SK-N-SH (cell line): ENCODE measurements around the gene PSMD3. TPM values are rescaled to one million over a fixed set of nuclear protein-coding genes. Genes with fewer than 3 reads are reported as not detected.

Experiments
- CTCF ChIA-PET: fragments of 300-600, 350-600 bp; formaldehyde crosslinking; extraction: SDS; loops from one replicate; lab custom pipeline; 2021; lab: Yijun Ruan, JAX
- POLR2A ChIA-PET: fragments of 350-600 bp; sonication (Branson Sonifier 250); formaldehyde crosslinking; extraction: SDS; loops from one replicate; lab custom pipeline; 2020; ENCODE audit warnings: antibody characterized with exemption, inconsistent platforms; lab: Yijun Ruan, JAX
- DNase-seq: peaks from one replicate; pipeline ENCODE4 v3.0.0; 2012
- H2AFZ ChIP-seq: fragments of 200-600 bp; sonication (generic); 2 replicates; pipeline ENCODE4 v1.8.1; 2016; ENCODE audit warnings: antibody characterized with exemption, mild to moderate bottlenecking, low read depth
- H3F3A ChIP-seq: fragments of 200-600 bp; sonication (generic); replicated peaks from 2 replicates; pipeline ENCODE3; 2016; ENCODE audit warnings: antibody characterized with exemption, mild to moderate bottlenecking; ENCODE audit not compliant: insufficient read depth
- H3K27ac ChIP-seq, 2 experiments: fragments of 200-500 bp in 1 of 2; fragments of 200-600 bp in 1 of 2; sonication (Bioruptor generic) in 1 of 2; sonication (generic), shearing (Covaris generic) in 1 of 2; 2 replicates each; pipeline versions ENCODE4 v1.5.1 to v1.6.1; 2014 to 2016; ENCODE audit warnings: low read depth in 2 of 2, inconsistent platforms in 1 of 2, low read length in 1 of 2, mild to moderate bottlenecking in 1 of 2, mixed read lengths in 1 of 2
- H3K27me3 ChIP-seq: fragments of 200-600 bp; sonication (generic), shearing (Covaris generic); 2 replicates; pipeline ENCODE4 v1.6.1; 2016; ENCODE audit warnings: mixed run types; ENCODE audit not compliant: insufficient read depth
- H3K36me3 ChIP-seq, 2 experiments: fragments of 200-500 bp in 1 of 2; fragments of 200-600 bp in 1 of 2; sonication (Bioruptor generic) in 1 of 2; sonication (generic) in 1 of 2; replicated peaks in 1 of 2; 2 replicates each; pipeline versions ENCODE3 to v1.5.1; 2014 to 2016; ENCODE audit warnings: low read length in 1 of 2, mild to moderate bottlenecking in 1 of 2; ENCODE audit not compliant: insufficient read depth in 2 of 2, control insufficient read depth in 1 of 2
- H3K4me1 ChIP-seq, 2 experiments: fragments of 200-500 bp in 1 of 2; fragments of 200-600 bp in 1 of 2; sonication (Bioruptor generic) in 1 of 2; sonication (generic), shearing (Covaris generic) in 1 of 2; 2 replicates each; pipeline versions ENCODE4 v1.5.1 to v1.6.1; 2014 to 2016; ENCODE audit warnings: low read depth in 1 of 2, low read length in 1 of 2, mixed run types in 1 of 2; ENCODE audit not compliant: insufficient read depth in 2 of 2, control insufficient read depth in 1 of 2
- H3K4me2 ChIP-seq: fragments of 200-600 bp; sonication (generic), shearing (Covaris generic); 2 replicates; pipeline ENCODE4 v1.6.1; 2017; ENCODE audit warnings: mixed run types
- H3K4me3 ChIP-seq, 2 experiments: fragments of 200-500 bp in 1 of 2; fragments of 200-600 bp in 1 of 2; sonication (Bioruptor generic) in 1 of 2; sonication (generic), shearing (Covaris generic) in 1 of 2; 2 replicates each; pipeline versions ENCODE4 v1.5.1 to v1.8.1; 2014 to 2016; ENCODE audit warnings: low read depth in 2 of 2, inconsistent platforms in 1 of 2, low read length in 1 of 2, mild to moderate bottlenecking in 1 of 2, mixed read lengths in 1 of 2, moderate library complexity in 1 of 2
- H3K79me2 ChIP-seq: fragments of 200-600 bp; sonication (generic); 2 replicates; pipeline ENCODE4 v1.8.1; 2017; ENCODE audit warnings: mild to moderate bottlenecking; ENCODE audit not compliant: insufficient read depth
- H3K9ac ChIP-seq: fragments of 200-600 bp; sonication (generic); 2 replicates; pipeline ENCODE4 v1.6.1; 2017; ENCODE audit warnings: mixed run types
- H3K9me2 ChIP-seq: fragments of 200-600 bp; sonication (generic); 2 replicates; pipeline ENCODE4 v1.6.1; 2017; ENCODE audit warnings: mixed run types
- H3K9me3 ChIP-seq: fragments of 200-600 bp; sonication (generic); 2 replicates; pipeline ENCODE4 v1.6.1; 2017; ENCODE audit warnings: mixed run types, mild to moderate bottlenecking, moderate library complexity
- H4K20me1 ChIP-seq: fragments of 200-600 bp; sonication (generic); 2 replicates; pipeline ENCODE4 v1.6.1; 2017; ENCODE audit warnings: mild to moderate bottlenecking, mixed run types; ENCODE audit not compliant: insufficient read depth
- ELF1 ChIP-seq: IDR thresholded peaks from 2 replicates; pipeline ENCODE4 v1.4.0; 2012
- EP300 ChIP-seq, 2 experiments: IDR thresholded peaks; 2 replicates each; pipeline versions ENCODE4 v1.4.0 to v1.6.1; 2012; ENCODE audit warnings: borderline replicate concordance in 1 of 2, low read depth in 1 of 2, low read length in 1 of 2
- EZH2phosphoT487 ChIP-seq: fragments of 200-600 bp; sonication (generic); IDR thresholded peaks from 2 replicates; pipeline ENCODE4 v1.6.1; 2017; ENCODE audit warnings: low read depth, mixed run types, mild to moderate bottlenecking, antibody characterized with exemption, moderate library complexity, borderline replicate concordance
- FOSL2 ChIP-seq: IDR thresholded peaks from 2 replicates; pipeline ENCODE4 v1.4.0; 2012; ENCODE audit warnings: low read depth, mild to moderate bottlenecking, moderate library complexity, borderline replicate concordance
- IRF3 ChIP-seq: fragments of 150-350 bp; IDR thresholded peaks from 2 replicates; pipeline ENCODE4 v1.6.1; 2016; ENCODE audit warnings: mild to moderate bottlenecking, low read depth, low read length
- MAX ChIP-seq: IDR thresholded peaks from 2 replicates; pipeline ENCODE4 v1.4.0; 2012; ENCODE audit warnings: low read depth
- NFIC ChIP-seq: IDR thresholded peaks from 2 replicates; pipeline ENCODE4 v1.4.0; 2012; ENCODE audit warnings: borderline replicate concordance
- NRF1 ChIP-seq: IDR thresholded peaks from 2 replicates; pipeline ENCODE4 v1.6.1; 2012; ENCODE audit warnings: low read depth, mild to moderate bottlenecking, low read length
- PBX3 ChIP-seq: IDR thresholded peaks from 2 replicates; pipeline ENCODE4; 2012
- POLR2AphosphoS5 ChIP-seq: IDR thresholded peaks from 2 replicates; pipeline ENCODE4 v1.6.1; 2012; ENCODE audit warnings: low read depth, low read length
- RAD21 ChIP-seq: IDR thresholded peaks from 2 replicates; pipeline ENCODE4 v1.6.1; 2012; ENCODE audit warnings: mild to moderate bottlenecking, low read length
- RCOR1 ChIP-seq: fragments of 150-350 bp; IDR thresholded peaks from 2 replicates; pipeline ENCODE4 v1.6.1; 2017; ENCODE audit warnings: antibody characterized with exemption, low read length
- SIN3A ChIP-seq: IDR thresholded peaks from 2 replicates; pipeline ENCODE4 v1.6.1; 2012; ENCODE audit warnings: low read depth, mild to moderate bottlenecking, low read length, moderate library complexity, borderline replicate concordance
- SMC3 ChIP-seq: IDR thresholded peaks from 2 replicates; pipeline ENCODE4 v1.6.1; 2012; ENCODE audit warnings: low read depth, low read length, improper control_type of control experiment
- TAF1 ChIP-seq: IDR thresholded peaks from 2 replicates; pipeline ENCODE4 v1.6.1; 2012; ENCODE audit warnings: low read depth, mild to moderate bottlenecking, low read length, moderate library complexity, borderline replicate concordance
- TCF12 ChIP-seq: IDR thresholded peaks from 2 replicates; pipeline ENCODE4 v1.4.0; 2012
- TEAD4 ChIP-seq: IDR thresholded peaks from 2 replicates; pipeline ENCODE4 v1.4.0; 2012; ENCODE audit warnings: mild to moderate bottlenecking, borderline replicate concordance; ENCODE audit not compliant: insufficient read depth
- USF1 ChIP-seq: IDR thresholded peaks from 2 replicates; pipeline ENCODE4 v1.4.0; 2012; ENCODE audit warnings: low read depth, borderline replicate concordance
- USF2 ChIP-seq: fragments of 150-350 bp; IDR thresholded peaks from 2 replicates; pipeline ENCODE4 v1.6.1; 2017; ENCODE audit warnings: antibody characterized with exemption, low read length, low read depth, borderline replicate concordance
- WGBS: methylation state at CpG from one replicate; pipeline ENCODE4 v1.1.6; 2017; ENCODE audit warnings: low lambda C conversion rate; 5-methylcytosine and 5-hydroxymethylcytosine counted together
- polyA plus RNA-seq, 3 experiments: library from polyadenylated mRNA; depleted of rRNA; stranded (reverse); fragments of >200 nt; gene quantifications; 2 replicates each; pipeline ENCODE4 v1.2.3, GENCODE V29; 2012

The PSMD3 gene
- polyA plus RNA-seq, 1 of the 3 experiments (the other 2 are of a cell fraction) = 104 TPM

GRCh38 chr17:39952680-39953470 lies 27.7 kb upstream of the PSMD3 start:
- WGBS = under 1% methylated on average over 30 of the region's 55 CpGs
- POLR2A ChIA-PET = interaction anchor here (1.7 kb wide), 1 partner anchor 28 kb away, joined by 7 read pairs; the partner anchor contains the start of gene PSMD3
- TF ChIP-seq NRF1 (peak; percentile 67), RCOR1 (no peak), TAF1 (peak; percentile 80; the same call in 1 of the 2 replicates), POLR2AphosphoS5 (peak; percentile 65)

GRCh38 chr17:39953471-39953888 lies 27.1 kb upstream of the PSMD3 start:
- H3K27ac ChIP-seq = peak overlapping the region in 1 of 2 experiments; percentile 70; a peak in 1 of 4 replicates
- POLR2A ChIA-PET = interaction anchor here (1.7 kb wide), 1 partner anchor 27 kb away, joined by 7 read pairs; the partner anchor contains the start of gene PSMD3
- H3K4me2 ChIP-seq = peak overlapping the region; percentile 68
- no peaks in the 10 kb centered on the region for H3K9me2 ChIP-seq
- H3K9ac ChIP-seq = no peak overlapping the region
- H2AFZ ChIP-seq = peak overlapping the region; percentile 97
- H3K36me3 ChIP-seq = no peaks in the 10 kb centered on the region
- H3K79me2 ChIP-seq = no peaks in the 10 kb centered on the region
- DNase-seq = no peak
- CTCF ChIA-PET = interaction anchor here (1.2 to 5.5 kb wide), 3 partner anchors 15 to 122 kb away, joined by 3 to 56 read pairs (median 13); partner anchors contain the start of gene PSMD3
- TF ChIP-seq POLR2AphosphoS5 (no peak), RCOR1 (no peak), TAF1 (no peak), NRF1 (no peak), USF1 (no peak), SMC3 (no peak), FOSL2 (no peak), EZH2phosphoT487 (no peak), TEAD4 (no peak), PBX3 (no peak), USF2 (no peak), EP300 (IDR thresholded peaks at IDR 0.05; ENCODE audit: borderline replicate concordance in 1 of 2, low read depth in 1 of 2, low read length in 1 of 2) (no peak), NFIC (no peak), SIN3A (no peak), IRF3 (no peak), TCF12 (no peak), RAD21 (no peak), MAX (no peak), ELF1 (no peak)
- no peaks in the 10 kb centered on the region for H3K27me3 ChIP-seq
- WGBS = 55% methylated on average over 9 of the region's 9 CpGs
- no peaks in the 10 kb centered on the region for H3K9me3 ChIP-seq
- no peaks in the 10 kb centered on the region for H3F3A ChIP-seq
- peak overlapping the region; percentile 41 to 49 for H3K4me3 ChIP-seq
- no peaks in the 10 kb centered on the region for H4K20me1 ChIP-seq
- peaks cover 0 to 11% of the 10 kb centered on the region in 2 experiments; a peak in 1 of 4 replicates for H3K4me1 ChIP-seq

More at GRCh38 chr17:39952680-39953470, 27.7 kb upstream of the PSMD3 start:
- no peaks in the 10 kb centered on the region for H4K20me1 ChIP-seq
- no peaks in the 10 kb centered on the region for H3K79me2 ChIP-seq
- H3K27ac ChIP-seq = peak overlapping the region in 1 of 2 experiments; percentile 70; a peak in 1 of 4 replicates
- H3F3A ChIP-seq = no peaks in the 10 kb centered on the region
- H2AFZ ChIP-seq = peak overlapping the region; percentile 97; the same call in 1 of the 2 replicates
- peak; percentile 98 for DNase-seq
- H3K27me3 ChIP-seq = no peaks in the 10 kb centered on the region
- H3K9ac ChIP-seq = peak overlapping the region; percentile 34; the same call in 1 of the 2 replicates
- H3K9me2 ChIP-seq = no peaks in the 10 kb centered on the region
- H3K9me3 ChIP-seq = no peaks in the 10 kb centered on the region
- no peaks in the 10 kb centered on the region for H3K36me3 ChIP-seq
- H3K4me3 ChIP-seq = peak overlapping the region; percentile 41 to 50
- peak overlapping the region; percentile 68 for H3K4me2 ChIP-seq
- peaks cover 0 to 11% of the 10 kb centered on the region in 2 experiments; a peak in 1 of 4 replicates for H3K4me1 ChIP-seq
- CTCF ChIA-PET = interaction anchor here (1.2 to 5.5 kb wide), 3 partner anchors 14 to 122 kb away, joined by 3 to 56 read pairs (median 13); partner anchors contain the start of gene PSMD3
